ENCODE results near the gene CPNE8. TPM values are rescaled to one million over a fixed set of nuclear protein-coding genes. Genes with fewer than 3 reads are reported as not detected.
A peak's percentile ranks its signal among the peaks of the same experiment; 100 is the strongest.

The CPNE8 gene
- total RNA-seq, 1 experiment from 2014 or later = 7.2 TPM

GRCh38 chr12:38648813-38649212 lies 256.6 kb downstream of the CPNE8 start:
- ChIA-PET POLR2A (ENCODE audit: unreplicated experiment) (no interaction called here), CTCF (no interaction called here)
- no peak overlapping the region for H3K9ac ChIP-seq (ENCODE audit: low read length)
- no peaks in the 10 kb centered on the region for H3K36me3 ChIP-seq (ENCODE audit: low read depth, low read length)
- H3K4me1 ChIP-seq (ENCODE audit: insufficient read depth, low read length) = no peaks in the 10 kb centered on the region; the same call in 1 of the 2 replicates
- no peak overlapping the region for H2AFZ ChIP-seq (ENCODE audit: low read length)
- no peaks in the 10 kb centered on the region for H3K9me2 ChIP-seq (replicated peaks; ENCODE audit: low read length)
- TF ChIP-seq EZH2 (IDR thresholded peaks at IDR 0.05; ENCODE audit: low read length, unreplicated experiment) (no peak), EZH2phosphoT487 (IDR thresholded peaks at IDR 0.05; ENCODE audit: borderline replicate concordance, low read length) (no peak), CTCF (conservative IDR thresholded peaks at IDR 0.05; ENCODE audit: low read depth, low read length) (no peak)
- no peak for DNase-seq
- no peaks in the 10 kb centered on the region for H3K79me2 ChIP-seq (ENCODE audit: low read length)
- intact Hi-C loops (cut with micrococcal nuclease) = loop anchor here (10.0 kb wide), 1 partner anchor 64 kb away; no protein-coding TSS in a partner anchor
- no peak overlapping the region for H3K27ac ChIP-seq (ENCODE audit: low read length)
- H3K4me2 ChIP-seq (ENCODE audit: low read length) = no peak overlapping the region
- H3K27me3 ChIP-seq (ENCODE audit: low read length) = no peaks in the 10 kb centered on the region
- H4K20me1 ChIP-seq (ENCODE audit: low read length) = no peaks in the 10 kb centered on the region
- no peak for ATAC-seq
- BruUV-seq (replicated peaks) = no TSS peak
- H3K4me3 ChIP-seq (ENCODE audit: low read length) = no peak overlapping the region
- H3K9me3 ChIP-seq (ENCODE audit: low read length) = no peaks in the 10 kb centered on the region
- no peaks in the 10 kb centered on the region for H3F3A ChIP-seq (ENCODE audit: low read length, unreplicated experiment)

- no peak overlapping the region for H3K4me2 ChIP-seq (ENCODE audit: low read length)
- no peaks in the 10 kb centered on the region for H3K27me3 ChIP-seq (ENCODE audit: low read length)
- no peak overlapping the region for H3K4me3 ChIP-seq (ENCODE audit: low read length)
- H3K9me3 ChIP-seq (ENCODE audit: low read length) = no peaks in the 10 kb centered on the region
- H3F3A ChIP-seq (ENCODE audit: low read length, unreplicated experiment) = no peaks in the 10 kb centered on the region
- no peak overlapping the region for H3K27ac ChIP-seq (ENCODE audit: low read length)
- H2AFZ ChIP-seq (ENCODE audit: low read length) = no peak overlapping the region
- no TSS peak for BruUV-seq (replicated peaks)
- H3K4me1 ChIP-seq (ENCODE audit: insufficient read depth, low read length) = no peaks in the 10 kb centered on the region; the same call in 1 of the 2 replicates
- no peaks in the 10 kb centered on the region for H3K79me2 ChIP-seq (ENCODE audit: low read length)
- TF ChIP-seq EZH2 (IDR thresholded peaks at IDR 0.05; ENCODE audit: low read length, unreplicated experiment) (no peak), EZH2phosphoT487 (IDR thresholded peaks at IDR 0.05; ENCODE audit: borderline replicate concordance, low read length) (no peak), CTCF (conservative IDR thresholded peaks at IDR 0.05; ENCODE audit: low read depth, low read length) (no peak)
- no peaks in the 10 kb centered on the region for H3K9me2 ChIP-seq (replicated peaks; ENCODE audit: low read length)
- CTCF ChIA-PET = no interaction called here
- ATAC-seq (no peak), DNase-seq (no peak)
- no peaks in the 10 kb centered on the region for H4K20me1 ChIP-seq (ENCODE audit: low read length)
- POLR2A ChIA-PET (ENCODE audit: unreplicated experiment) = no interaction called here
- H3K36me3 ChIP-seq (ENCODE audit: low read depth, low read length) = no peaks in the 10 kb centered on the region
- H3K9ac ChIP-seq (ENCODE audit: low read length) = no peak overlapping the region
- intact Hi-C loops (cut with micrococcal nuclease) = loop anchor here (10.0 kb wide), 1 partner anchor 61 kb away; no protein-coding TSS in a partner anchor
These were observed 259.2 kb downstream of the CPNE8 start for GRCh38 chr12:38646146-38646545.

- intact Hi-C loops (cut with micrococcal nuclease) = loop anchor here (10.0 kb wide), 1 partner anchor 55 kb away; no protein-coding TSS in a partner anchor
- H3K27ac ChIP-seq (ENCODE audit: low read length) = no peak overlapping the region
- TF ChIP-seq EZH2 (IDR thresholded peaks at IDR 0.05; ENCODE audit: low read length, unreplicated experiment) = no peak
These were observed 265.8 kb downstream of the CPNE8 start for GRCh38 chr12:38639625-38640024.

More at GRCh38 chr12:38639625-38640024, 265.8 kb downstream of the CPNE8 start:
- Histone ChIP-seq H2AFZ (ENCODE audit: low read length) (no peak overlapping the region), H3K4me2 (ENCODE audit: low read length) (no peak overlapping the region), H3K9me3 (ENCODE audit: low read length) (no peaks in the 10 kb centered on the region), H3K36me3 (ENCODE audit: low read depth, low read length) (no peaks in the 10 kb centered on the region), H3K79me2 (ENCODE audit: low read length) (no peaks in the 10 kb centered on the region), H3K9ac (ENCODE audit: low read length) (no peak overlapping the region), H3K9me2 (replicated peaks; ENCODE audit: low read length) (peaks cover 5% of the 10 kb centered on the region; the same call in 1 of the 2 replicates), H3K27me3 (ENCODE audit: low read length) (no peaks in the 10 kb centered on the region), H3K4me1 (ENCODE audit: insufficient read depth, low read length) (no peaks in the 10 kb centered on the region), H4K20me1 (ENCODE audit: low read length) (no peaks in the 10 kb centered on the region), H3F3A (ENCODE audit: low read length, unreplicated experiment) (no peaks in the 10 kb centered on the region), H3K4me3 (ENCODE audit: low read length) (no peak overlapping the region)
- no peak for ATAC-seq
- ChIA-PET CTCF (no interaction called here), POLR2A (ENCODE audit: unreplicated experiment) (no interaction called here)
- BruUV-seq (replicated peaks) = no TSS peak
- DNase-seq = peak; percentile 66

All from PC-3 (cell line).